GM19099 (cell line): Measurements from ENCODE around the gene BTN2A1.

Experiments
- POLR2A ChIP-seq: IDR thresholded peaks from 3 replicates; pipeline ENCODE4 v1.6.1; 2011; ENCODE audit warnings: low read depth; ENCODE audit not compliant: insufficient read length; ENCODE audit errors: extremely low read depth

The BTN2A1 gene

GRCh38 chr6:26428206-26428605 is 29.5 kb upstream of the BTN2A1 start:
- TF ChIP-seq POLR2A = no peak

- no peak for TF ChIP-seq POLR2A
These were observed 27.0 kb upstream of the BTN2A1 start for GRCh38 chr6:26430787-26431186.

- no peak for TF ChIP-seq POLR2A
These were observed 26.2 kb upstream of the BTN2A1 start for GRCh38 chr6:26431258-26432172.

GRCh38 chr6:26432627-26433201 is 25.0 kb upstream of the BTN2A1 start:
- TF ChIP-seq POLR2A = no peak

- TF ChIP-seq POLR2A = no peak
These were observed 21.7 kb upstream of the BTN2A1 start for GRCh38 chr6:26436018-26436417.

- TF ChIP-seq POLR2A = no peak
These were observed 20.2 kb upstream of the BTN2A1 start for GRCh38 chr6:26437550-26437949.

GRCh38 chr6:26438000-26438399 is 19.8 kb upstream of the BTN2A1 start:
- no peak for TF ChIP-seq POLR2A

GRCh38 chr6:26439151-26440125 is 18.3 kb upstream of the BTN2A1 start:
- TF ChIP-seq POLR2A = no peak

- TF ChIP-seq POLR2A = no peak
These were observed 16.8 kb upstream of the BTN2A1 start for GRCh38 chr6:26440977-26441358.

- TF ChIP-seq POLR2A = no peak
These were observed 15.8 kb upstream of the BTN2A1 start for GRCh38 chr6:26441977-26442376.

- TF ChIP-seq POLR2A = no peak
These were observed 11.7 kb upstream of the BTN2A1 start for GRCh38 chr6:26445934-26446667.

- no peak for TF ChIP-seq POLR2A
These were observed 10.5 kb upstream of the BTN2A1 start for GRCh38 chr6:26447257-26447656.

GRCh38 chr6:26450240-26450639 is 7.5 kb upstream of the BTN2A1 start:
- no peak for TF ChIP-seq POLR2A

- TF ChIP-seq POLR2A = no peak
These were observed 5.0 kb upstream of the BTN2A1 start for GRCh38 chr6:26452631-26453235.
